NCI-H1694 treated with DMSO at 0.1 percent for 48 hours (cell line): Measurements from ENCODE around the gene CACNA2D1.

ENCODE experiments used
- DNase-seq: peaks from one replicate; lab custom pipeline; 2025; lab: John Stamatoyannopoulos, UW

The CACNA2D1 gene

GRCh38 chr7:82230811-82231581, 212.6 kb downstream of the CACNA2D1 start:
- DNase-seq, result no peak

GRCh38 chr7:82229164-82229563, 214.4 kb downstream of the CACNA2D1 start:
- no peak for DNase-seq

- no peak for DNase-seq
These were observed 217.4 kb downstream of the CACNA2D1 start for GRCh38 chr7:82226191-82226590.

GRCh38 chr7:82224529-82224928, 219.0 kb downstream of the CACNA2D1 start:
- DNase-seq, result peak; percentile 54

- no peak for DNase-seq
These were observed 220.0 kb downstream of the CACNA2D1 start for GRCh38 chr7:82223580-82223979.

- no peak for DNase-seq
These were observed 222.4 kb downstream of the CACNA2D1 start for GRCh38 chr7:82221152-82221674.

GRCh38 chr7:82212466-82212865, 231.1 kb downstream of the CACNA2D1 start:
- no peak for DNase-seq

GRCh38 chr7:82211333-82211732, 232.2 kb downstream of the CACNA2D1 start:
- no peak for DNase-seq

- no peak for DNase-seq
These were observed 233.0 kb downstream of the CACNA2D1 start for GRCh38 chr7:82210416-82211184.

- DNase-seq, result no peak
These were observed 234.3 kb downstream of the CACNA2D1 start for GRCh38 chr7:82209179-82209747.

GRCh38 chr7:82204694-82205093, 238.9 kb downstream of the CACNA2D1 start:
- DNase-seq, result no peak

- DNase-seq, result no peak
These were observed 240.6 kb downstream of the CACNA2D1 start for GRCh38 chr7:82202965-82203364.

- no peak for DNase-seq
These were observed 241.5 kb downstream of the CACNA2D1 start for GRCh38 chr7:82202107-82202506.

- DNase-seq, result no peak
These were observed 243.0 kb downstream of the CACNA2D1 start for GRCh38 chr7:82200601-82201000.

GRCh38 chr7:82194016-82194643, 249.4 kb downstream of the CACNA2D1 start:
- DNase-seq, result no peak

GRCh38 chr7:82188636-82189035, 254.9 kb downstream of the CACNA2D1 start:
- DNase-seq, result no peak

GRCh38 chr7:82185443-82185842, 258.1 kb downstream of the CACNA2D1 start:
- no peak for DNase-seq

GRCh38 chr7:82183634-82184033, 259.9 kb downstream of the CACNA2D1 start:
- DNase-seq, result no peak

- no peak for DNase-seq
These were observed 264.3 kb downstream of the CACNA2D1 start for GRCh38 chr7:82179311-82179710.

- no peak for DNase-seq
These were observed 268.3 kb downstream of the CACNA2D1 start for GRCh38 chr7:82175319-82175718.

GRCh38 chr7:82173400-82174021, 270.1 kb downstream of the CACNA2D1 start:
- DNase-seq, result no peak

- no peak for DNase-seq
These were observed 270.7 kb downstream of the CACNA2D1 start for GRCh38 chr7:82172881-82173280.
